Breast epithelium (tissue), 4 donors: ENCODE results near the gene FAAP100. TPM values are rescaled to one million over a fixed set of nuclear protein-coding genes. Genes with fewer than 3 reads are reported as not detected.

ENCODE experiments used
- DNase-seq, 2 donors: peaks; one replicate each; pipeline ENCODE4 v3.0.0-alpha.2; 2019; ENCODE audit warnings: low spot score in 2 of 2
- H3K27ac ChIP-seq, 2 donors: fragments of 200-600 bp; sonication (generic) in 1 of 2; one replicate each; pipeline ENCODE4 v1.5.1; 2016 to 2019; ENCODE audit warnings: mild to moderate bottlenecking in 1 of 2
- H3K27me3 ChIP-seq, 2 donors: fragments of 200-600 bp; sonication (generic) in 1 of 2; one replicate each; pipeline versions ENCODE4 v1.5.1 to v1.6.0; 2017 to 2019; ENCODE audit warnings: control low read depth in 1 of 2, mild to moderate bottlenecking in 1 of 2
- H3K36me3 ChIP-seq: fragments of 200-600 bp; one replicate; pipeline ENCODE4 v1.5.1; 2019
- H3K4me1 ChIP-seq, 2 donors: fragments of 200-600 bp; sonication (generic); one replicate each; pipeline ENCODE4 v1.5.1; 2016 to 2019; ENCODE audit warnings: control low read depth in 1 of 2
- H3K4me3 ChIP-seq, 3 donors: fragments of 200-600 bp; sonication (generic); 1 replicate in 2 of 3; 2 replicates in 1 of 3; pipeline ENCODE4 v1.5.1; 2016 to 2019; ENCODE audit warnings: mild to moderate bottlenecking in 3 of 3, moderate library complexity in 2 of 3
- H3K9me3 ChIP-seq, 2 donors: fragments of 200-600 bp; sonication (generic) in 1 of 2; one replicate each; pipeline ENCODE4 v1.5.1; 2016 to 2019; ENCODE audit warnings: control low read depth in 1 of 2
- CTCF ChIP-seq, 3 donors: fragments of 450-650 bp; IDR thresholded peaks; one replicate each; pipeline ENCODE4 v1.5.1; 2016 to 2017; ENCODE audit warnings: antibody characterized with exemption in 3 of 3, mild to moderate bottlenecking in 3 of 3, moderate library complexity in 3 of 3
- POLR2A ChIP-seq: fragments of 450-650 bp; IDR thresholded peaks from one replicate; pipeline ENCODE4 v1.6.1; 2016; ENCODE audit warnings: antibody characterized with exemption, mild to moderate bottlenecking, moderate library complexity
- POLR2AphosphoS5 ChIP-seq, 3 donors: sonication (generic); formaldehyde crosslinking; IDR thresholded peaks; one replicate each; pipeline ENCODE4 v1.6.1; 2017; ENCODE audit warnings: antibody characterized with exemption in 3 of 3
- intact Hi-C: fragments of 100-400 bp; cut with DNase I; formaldehyde crosslinking; loops from one replicate; pipeline ENCODE4 v1.15.1; 2023; ENCODE audit warnings: low total_unique reads
- total RNA-seq, 3 donors: library from RNA; depleted of rRNA; stranded (reverse); fragments of >200 nt; gene quantifications; one replicate each; pipeline ENCODE4 v1.1.0, GENCODE V29; 2016

FAAP100 gene
- total RNA-seq, 3 donors from 2014 or later, result 13.0 to 23.1 (median 20.6) TPM

- peak overlapping the region; percentile 4 to 55 (median 8) for H3K4me3 ChIP-seq
- H3K27me3 ChIP-seq, result no peaks in the 10 kb centered on the region
- peak overlapping the region in 1 of 2 donors; percentile 69 for H3K27ac ChIP-seq
- H3K9me3 ChIP-seq, result no peaks in the 10 kb centered on the region
- intact Hi-C loops, result no loop called here
- TF ChIP-seq CTCF (IDR thresholded peaks at IDR 0.05) (no peak), POLR2A (no peak), POLR2AphosphoS5 (IDR thresholded peaks at IDR 0.05) (no peak)
- no peaks in the 10 kb centered on the region for H3K4me1 ChIP-seq
- DNase-seq, result no peak
- no peaks in the 10 kb centered on the region for H3K36me3 ChIP-seq
These were observed 24.6 kb upstream of the FAAP100 start for GRCh38 chr17:81576621-81577277.

- Histone ChIP-seq H3K36me3 (no peaks in the 10 kb centered on the region), H3K9me3 (no peaks in the 10 kb centered on the region), H3K4me3 (no peak overlapping the region), H3K27me3 (no peaks in the 10 kb centered on the region), H3K4me1 (no peaks in the 10 kb centered on the region), H3K27ac (no peak overlapping the region)
- TF ChIP-seq CTCF (IDR thresholded peaks at IDR 0.05) (no peak), POLR2AphosphoS5 (IDR thresholded peaks at IDR 0.05) (no peak), POLR2A (no peak)
- intact Hi-C loops, result no loop called here
- DNase-seq, result no peak
These were observed 23.7 kb upstream of the FAAP100 start for GRCh38 chr17:81575836-81576235.

GRCh38 chr17:81574643-81574956, 22.4 kb upstream of the FAAP100 start:
- intact Hi-C loops, result no loop called here
- no peak for TF ChIP-seq POLR2AphosphoS5 (IDR thresholded peaks at IDR 0.05)
- no peak for TF ChIP-seq POLR2A
- TF ChIP-seq CTCF (IDR thresholded peaks at IDR 0.05), result no peak
- no peak for DNase-seq
- Histone ChIP-seq H3K27ac (no peak overlapping the region), H3K4me3 (no peak overlapping the region), H3K27me3 (no peaks in the 10 kb centered on the region), H3K36me3 (peaks cover 7% of the 10 kb centered on the region), H3K9me3 (no peaks in the 10 kb centered on the region), H3K4me1 (no peaks in the 10 kb centered on the region)

GRCh38 chr17:81573794-81574642, 21.9 kb upstream of the FAAP100 start:
- intact Hi-C loops, result no loop called here

More at GRCh38 chr17:81573794-81574642, 21.9 kb upstream of the FAAP100 start:
- no peaks in the 10 kb centered on the region for H3K4me1 ChIP-seq
- peaks cover 7% of the 10 kb centered on the region for H3K36me3 ChIP-seq
- no peak overlapping the region for H3K27ac ChIP-seq
- DNase-seq, result no peak
- no peaks in the 10 kb centered on the region for H3K27me3 ChIP-seq
- no peak for TF ChIP-seq CTCF (IDR thresholded peaks at IDR 0.05)
- no peak for TF ChIP-seq POLR2AphosphoS5 (IDR thresholded peaks at IDR 0.05)
- TF ChIP-seq POLR2A, result no peak
- H3K9me3 ChIP-seq, result no peaks in the 10 kb centered on the region
- no peak overlapping the region for H3K4me3 ChIP-seq
